Endothelial cell of umbilical vein (primary cell): ENCODE measurements around the gene TMEM151A.

Source experiments
- EZH2 ChIP-seq: IDR thresholded peaks from 2 replicates; pipeline ENCODE4 v1.6.1; 2012; ENCODE audit warnings: borderline replicate concordance, low read depth, mild to moderate bottlenecking, moderate library complexity, low read length, inconsistent platforms; ENCODE audit not compliant: severe bottlenecking
- MYC ChIP-seq: IDR thresholded peaks from one replicate; pipeline ENCODE4 v1.6.1; 2011; ENCODE audit warnings: mild to moderate bottlenecking, low read depth, low read length
- TF ChIP-seq, protein P1 (sequence below), 2 donors: IDR thresholded peaks; 1 replicate in 1 of 2; 2 replicates in 1 of 2; pipeline ENCODE4 v1.5.1; 2011; ENCODE audit warnings: low read length in 2 of 2, mild to moderate bottlenecking in 2 of 2, moderate library complexity in 2 of 2, control low read depth in 1 of 2, inconsistent platforms in 1 of 2, low read depth in 1 of 2; ENCODE audit not compliant: insufficient read depth in 1 of 2; ENCODE audit errors: extremely low read depth in 1 of 2
- TF ChIP-seq, protein P2 (sequence below): IDR thresholded peaks from 2 replicates; pipeline ENCODE4 v1.6.1; 2011; ENCODE audit not compliant: insufficient read depth, insufficient read length

DNA sequence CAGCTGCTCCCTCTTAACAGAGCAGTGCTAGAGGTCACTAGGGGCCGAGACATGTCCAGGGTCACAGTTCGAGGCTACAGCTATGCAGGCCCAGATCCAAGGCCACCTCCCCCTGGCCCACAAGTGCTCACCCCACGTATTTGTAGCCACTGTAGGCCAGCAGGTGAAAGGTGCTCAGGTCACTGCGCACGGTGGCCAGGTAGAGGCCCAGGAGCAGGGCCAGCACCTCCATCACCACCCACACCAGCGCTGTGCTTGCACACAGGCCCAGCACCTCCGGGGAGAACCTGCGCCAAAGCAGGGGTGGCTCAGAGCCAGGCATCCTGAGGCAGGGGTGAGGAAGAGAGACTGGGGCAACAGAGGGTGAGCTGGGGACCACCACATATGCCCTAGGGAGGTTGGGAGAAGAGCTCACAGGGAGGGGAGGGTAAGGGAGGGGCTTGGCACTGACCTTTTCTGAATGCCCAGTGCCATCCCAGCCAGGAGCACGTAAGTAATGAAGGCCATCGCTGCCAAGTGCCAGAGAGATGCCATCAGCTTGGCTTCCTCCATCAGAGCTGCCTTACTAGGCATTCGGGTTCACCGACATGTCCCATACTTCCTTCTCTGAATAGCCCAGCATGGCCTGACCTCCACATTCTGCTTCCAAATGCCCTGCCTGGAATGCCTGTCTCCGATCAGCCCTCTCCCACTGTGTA, 6.3 kb upstream of the TMEM151A start:
- TF ChIP-seq EZH2 (no peak), MYC (no peak)
- TF ChIP-seq, protein P1, sequence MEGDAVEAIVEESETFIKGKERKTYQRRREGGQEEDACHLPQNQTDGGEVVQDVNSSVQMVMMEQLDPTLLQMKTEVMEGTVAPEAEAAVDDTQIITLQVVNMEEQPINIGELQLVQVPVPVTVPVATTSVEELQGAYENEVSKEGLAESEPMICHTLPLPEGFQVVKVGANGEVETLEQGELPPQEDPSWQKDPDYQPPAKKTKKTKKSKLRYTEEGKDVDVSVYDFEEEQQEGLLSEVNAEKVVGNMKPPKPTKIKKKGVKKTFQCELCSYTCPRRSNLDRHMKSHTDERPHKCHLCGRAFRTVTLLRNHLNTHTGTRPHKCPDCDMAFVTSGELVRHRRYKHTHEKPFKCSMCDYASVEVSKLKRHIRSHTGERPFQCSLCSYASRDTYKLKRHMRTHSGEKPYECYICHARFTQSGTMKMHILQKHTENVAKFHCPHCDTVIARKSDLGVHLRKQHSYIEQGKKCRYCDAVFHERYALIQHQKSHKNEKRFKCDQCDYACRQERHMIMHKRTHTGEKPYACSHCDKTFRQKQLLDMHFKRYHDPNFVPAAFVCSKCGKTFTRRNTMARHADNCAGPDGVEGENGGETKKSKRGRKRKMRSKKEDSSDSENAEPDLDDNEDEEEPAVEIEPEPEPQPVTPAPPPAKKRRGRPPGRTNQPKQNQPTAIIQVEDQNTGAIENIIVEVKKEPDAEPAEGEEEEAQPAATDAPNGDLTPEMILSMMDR (IDR thresholded peaks at IDR 0.05; ENCODE audit: extremely low read depth in 1 of 2, insufficient read depth in 1 of 2, low read depth in 1 of 2, low read length in 2 of 2): no peak
- TF ChIP-seq, protein P2, sequence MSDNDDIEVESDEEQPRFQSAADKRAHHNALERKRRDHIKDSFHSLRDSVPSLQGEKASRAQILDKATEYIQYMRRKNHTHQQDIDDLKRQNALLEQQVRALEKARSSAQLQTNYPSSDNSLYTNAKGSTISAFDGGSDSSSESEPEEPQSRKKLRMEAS: no peak
